GM18909 (cell line): ENCODE measurements around the gene GDPD4.

Experiments used
- ATAC-seq: cut with Tn5 transposase; IDR thresholded peaks from one replicate; pipeline ENCODE4 v1.9.1; 2021; ENCODE audit warnings: mild to moderate bottlenecking; ENCODE audit not compliant: unreplicated experiment, poor library complexity

GDPD4 gene

DNA sequence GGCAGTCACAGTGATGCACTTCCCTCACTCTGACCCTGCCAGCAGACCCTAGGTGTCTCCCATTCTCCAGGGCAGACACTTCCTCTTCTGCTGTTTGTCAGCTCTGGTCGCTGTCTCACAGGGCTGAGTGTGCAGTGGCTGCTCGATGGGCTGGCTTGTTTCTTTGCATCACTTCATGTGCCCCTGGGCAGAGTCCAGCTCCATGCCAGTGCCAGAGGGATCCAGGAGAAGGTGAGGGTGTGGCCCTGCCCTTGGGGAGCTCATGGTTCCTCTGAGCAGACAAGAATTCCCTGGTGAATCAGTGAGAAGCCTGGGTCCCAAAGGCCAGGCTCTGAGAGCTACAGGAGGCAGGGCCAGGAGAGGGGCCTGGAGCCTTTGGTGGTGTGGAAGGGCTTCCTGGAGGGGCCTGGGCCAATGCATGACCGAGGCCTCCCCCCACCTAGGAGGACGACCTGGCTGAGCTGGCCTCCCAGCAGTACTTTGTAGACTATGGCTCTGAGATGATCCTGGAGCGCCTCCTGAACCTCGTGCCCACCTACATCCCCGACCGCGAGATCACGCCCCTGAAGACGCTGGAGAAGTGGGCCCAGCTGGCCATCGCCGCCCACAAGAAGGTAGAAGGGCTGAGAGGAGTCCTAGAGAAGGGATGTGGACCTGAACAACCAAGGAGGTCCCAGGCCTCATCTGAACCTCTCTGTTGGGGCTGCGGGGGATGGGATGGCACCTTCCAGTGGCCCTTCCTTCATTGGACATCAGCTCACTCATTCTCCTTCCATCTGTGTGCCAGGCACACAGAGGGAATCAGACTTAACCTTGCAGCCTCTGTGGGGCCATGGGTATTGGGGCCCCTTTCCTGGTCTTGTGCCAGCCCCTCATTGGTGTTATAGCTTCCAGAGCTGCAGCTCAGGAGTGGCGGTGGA lies 107.3 kb downstream of the GDPD4 start:
- ATAC-seq = no peak

DNA sequence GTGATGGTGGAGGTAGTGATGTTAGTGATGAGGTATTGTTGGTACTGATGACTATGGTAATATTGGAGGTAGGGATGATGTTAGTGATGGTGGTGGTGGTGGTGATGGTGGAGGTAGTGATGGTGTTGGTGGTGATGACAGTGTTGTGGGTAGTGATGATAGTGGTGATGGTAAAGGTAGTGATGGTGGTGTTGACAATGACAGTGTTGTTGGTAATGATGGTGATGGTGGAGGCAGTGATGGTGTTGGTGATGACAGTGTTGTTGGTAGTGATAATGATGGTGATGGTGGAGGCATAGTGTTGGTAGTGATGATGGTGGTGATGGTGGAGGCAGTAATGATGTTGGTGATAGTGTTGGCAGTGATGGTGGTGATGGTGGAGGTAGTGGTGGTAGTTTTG lies 108.3 kb downstream of the GDPD4 start:
- ATAC-seq = no peak

DNA sequence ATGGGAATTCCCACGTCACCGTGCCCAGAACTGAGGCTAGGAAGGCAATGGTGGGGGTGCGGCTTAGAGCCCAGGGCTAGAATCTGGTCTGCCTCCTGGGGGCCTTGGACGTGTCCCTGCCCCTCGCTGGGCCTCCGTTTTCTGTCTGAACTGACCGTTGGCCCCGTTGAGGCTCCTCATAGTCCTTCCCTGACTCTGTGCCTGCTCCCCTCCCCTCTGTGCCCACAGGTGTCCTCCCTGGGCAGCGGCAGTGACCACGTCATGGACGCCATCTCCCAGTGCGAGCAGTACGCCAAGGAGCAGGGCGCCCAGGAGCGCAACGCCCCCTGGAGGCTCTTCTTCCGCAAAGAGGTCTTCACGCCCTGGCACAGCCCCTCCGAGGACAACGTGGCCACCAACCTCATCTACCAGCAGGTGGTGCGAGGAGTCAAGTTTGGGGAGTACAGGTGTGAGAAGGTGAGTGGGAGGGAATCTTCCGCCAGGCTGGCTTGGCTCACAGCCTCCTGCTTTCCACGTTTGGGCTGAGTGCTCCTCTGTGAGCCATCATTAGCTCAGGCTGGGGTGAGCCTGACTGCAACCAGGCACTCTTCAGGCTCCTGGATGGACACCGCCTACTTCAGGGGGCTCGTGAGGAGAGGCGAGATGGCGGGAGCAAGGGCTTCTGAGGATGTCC lies 109.5 kb downstream of the GDPD4 start:
- no peak for ATAC-seq

DNA sequence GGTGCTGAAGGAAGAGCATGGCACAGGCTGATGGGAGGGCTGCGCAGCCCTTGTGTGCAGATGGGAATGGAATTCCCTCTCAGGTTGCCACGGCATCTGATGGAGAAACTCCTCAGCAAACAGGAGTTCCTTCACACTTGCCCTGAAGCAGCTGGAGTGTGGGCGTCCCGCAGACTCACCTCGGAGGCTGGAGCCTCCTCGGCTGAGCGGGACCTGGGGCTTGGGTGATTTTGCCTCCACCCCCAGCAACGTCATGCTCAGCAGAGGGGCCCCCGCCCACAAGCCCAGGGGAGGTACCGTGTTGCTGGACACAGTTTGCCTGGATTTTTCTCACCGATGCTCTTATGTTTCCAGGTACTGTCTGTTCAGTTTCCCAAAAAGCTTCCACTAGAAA lies 110.1 kb downstream of the GDPD4 start:
- ATAC-seq = no peak

DNA sequence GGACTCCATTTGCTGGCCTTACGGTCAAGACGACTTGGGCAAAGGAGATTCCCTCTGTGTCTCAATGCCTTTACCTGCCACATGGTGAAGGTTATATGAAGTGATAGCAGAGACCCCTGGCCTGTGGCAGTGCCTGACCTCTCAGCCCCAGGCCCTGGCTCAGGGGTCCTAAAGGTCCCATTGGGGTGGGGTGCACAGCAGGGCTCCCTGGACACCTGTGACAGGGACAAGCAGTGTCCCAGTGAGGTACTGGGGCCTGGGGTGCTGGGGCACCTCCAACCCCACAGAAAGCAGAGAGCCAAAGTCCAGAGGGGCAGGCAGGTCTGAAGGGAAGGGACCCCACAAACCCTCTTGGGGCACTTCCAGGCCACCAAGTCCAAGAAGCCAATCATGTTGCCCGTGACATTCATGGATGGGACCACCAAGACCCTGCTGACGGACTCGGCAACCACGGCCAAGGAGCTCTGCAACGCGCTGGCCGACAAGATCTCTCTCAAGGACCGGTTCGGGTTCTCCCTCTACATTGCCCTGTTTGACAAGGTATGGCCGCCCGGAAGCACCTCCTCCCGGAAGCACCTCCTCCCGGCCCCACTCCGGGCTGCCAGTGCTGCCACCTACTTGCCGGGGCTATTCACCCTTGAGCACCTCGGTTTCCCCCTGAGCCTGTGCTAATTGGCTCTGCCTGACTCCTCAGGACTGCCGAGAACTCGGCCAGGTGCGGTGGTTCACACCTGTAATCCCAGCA lies 111.0 kb downstream of the GDPD4 start:
- ATAC-seq = no peak

DNA sequence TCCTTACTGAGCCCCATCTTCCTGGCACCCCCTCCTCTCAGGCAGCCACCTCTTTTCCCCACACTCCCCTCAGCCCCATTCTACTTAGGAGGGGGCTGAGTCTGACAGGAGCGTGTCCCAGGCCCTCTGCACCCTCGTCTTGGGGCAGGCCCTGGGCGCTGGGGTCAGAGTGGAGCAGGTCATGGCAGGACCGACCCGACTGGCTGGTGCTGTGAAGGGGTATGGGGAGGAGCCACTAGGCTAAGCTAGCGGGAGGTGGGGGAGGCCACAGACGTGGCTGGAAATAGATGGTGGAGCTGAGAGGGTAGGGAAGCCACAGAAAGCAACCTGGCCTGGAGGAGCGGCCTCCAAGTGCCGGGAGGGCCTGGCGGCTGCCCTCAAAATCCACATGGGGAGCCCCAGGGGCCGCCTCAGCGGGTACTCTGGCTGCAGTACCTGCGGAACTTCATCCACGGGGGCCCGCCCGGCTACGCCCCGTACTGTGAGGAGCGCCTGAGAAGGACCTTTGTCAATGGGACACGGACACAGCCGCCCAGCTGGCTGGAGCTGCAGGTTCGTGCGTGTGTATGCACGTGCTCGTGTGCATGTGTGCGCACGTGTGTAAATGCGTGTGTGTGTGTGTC lies 111.8 kb downstream of the GDPD4 start:
- no peak for ATAC-seq

DNA sequence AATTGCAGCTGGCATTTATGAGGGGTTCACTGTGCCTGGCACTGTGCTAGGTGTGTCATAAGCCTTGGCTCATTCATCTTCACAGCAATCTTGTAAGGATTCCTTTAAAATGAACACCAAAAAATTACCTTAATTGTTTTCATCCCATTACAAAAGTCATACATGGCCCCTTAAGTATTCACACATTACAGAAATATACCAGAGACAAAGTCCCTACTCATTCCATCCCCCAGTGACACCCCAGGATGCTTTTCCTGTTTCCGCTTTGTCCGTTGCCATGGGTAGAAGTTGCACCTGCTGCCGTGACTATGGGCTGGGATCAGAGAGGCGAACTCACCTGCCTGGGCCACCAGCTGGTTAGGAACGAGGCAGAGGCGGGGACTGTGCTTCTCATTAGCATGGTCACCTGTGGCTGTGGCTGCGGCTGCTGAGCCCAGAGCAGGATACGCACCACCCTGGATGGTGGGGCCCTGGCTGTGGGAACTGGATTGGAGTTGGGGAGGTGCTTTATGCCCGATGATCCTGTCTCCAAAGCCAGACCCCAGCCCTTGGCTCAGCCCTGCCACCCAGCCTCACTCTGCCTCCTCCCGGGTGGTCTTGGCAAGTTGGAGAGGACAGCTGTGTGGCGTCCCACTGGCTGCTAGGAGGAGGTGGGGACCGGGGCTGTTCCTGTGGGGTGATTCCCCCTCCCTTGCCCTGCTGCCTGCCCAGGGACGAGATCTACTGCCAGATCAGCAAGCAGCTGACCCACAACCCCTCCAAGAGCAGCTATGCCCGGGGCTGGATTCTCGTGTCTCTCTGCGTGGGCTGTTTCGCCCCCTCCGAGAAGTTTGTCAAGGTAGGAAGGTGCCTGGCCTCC lies 112.6 kb downstream of the GDPD4 start:
- ATAC-seq = no peak

DNA sequence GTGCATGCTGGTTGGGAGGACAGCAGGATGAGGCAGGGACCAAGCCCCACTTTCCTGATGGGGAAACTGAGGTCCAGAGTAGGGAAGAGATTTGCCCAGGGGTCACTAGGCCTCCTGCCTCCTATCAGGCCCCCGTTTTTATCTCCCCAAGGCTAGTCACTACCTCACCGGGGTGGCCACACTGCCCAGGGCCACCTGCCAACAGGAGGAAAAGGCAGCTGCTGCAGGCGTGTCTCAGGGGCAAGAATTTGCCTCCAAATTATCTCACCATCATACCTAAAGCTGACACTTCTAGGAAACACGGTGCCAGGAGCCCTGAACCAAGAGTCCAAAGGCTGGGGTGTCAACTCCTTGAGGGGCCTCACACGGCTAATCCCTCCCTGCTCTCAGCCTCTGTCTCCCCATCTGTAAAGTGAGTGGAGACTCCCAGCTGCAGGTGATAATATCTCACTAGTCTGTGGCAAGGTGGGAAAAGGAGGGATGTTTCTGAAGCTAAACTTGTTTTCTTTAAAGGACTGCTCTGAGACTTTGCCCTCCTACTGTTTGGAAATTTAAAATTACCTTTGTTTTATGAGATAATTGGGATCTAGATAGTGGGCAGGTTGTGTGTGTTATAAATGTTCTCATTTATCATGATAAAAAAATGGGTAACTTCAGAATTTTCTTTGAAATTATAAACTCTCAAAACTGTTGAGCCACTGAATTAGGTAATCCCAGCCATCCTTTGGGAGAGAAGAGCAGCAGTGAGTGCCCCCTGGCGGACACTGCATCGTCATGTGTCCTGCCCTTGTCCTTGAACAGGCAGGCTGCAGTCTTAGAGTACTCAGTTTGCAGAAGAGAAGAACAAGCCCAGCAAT lies 113.5 kb downstream of the GDPD4 start:
- ATAC-seq = no peak

DNA sequence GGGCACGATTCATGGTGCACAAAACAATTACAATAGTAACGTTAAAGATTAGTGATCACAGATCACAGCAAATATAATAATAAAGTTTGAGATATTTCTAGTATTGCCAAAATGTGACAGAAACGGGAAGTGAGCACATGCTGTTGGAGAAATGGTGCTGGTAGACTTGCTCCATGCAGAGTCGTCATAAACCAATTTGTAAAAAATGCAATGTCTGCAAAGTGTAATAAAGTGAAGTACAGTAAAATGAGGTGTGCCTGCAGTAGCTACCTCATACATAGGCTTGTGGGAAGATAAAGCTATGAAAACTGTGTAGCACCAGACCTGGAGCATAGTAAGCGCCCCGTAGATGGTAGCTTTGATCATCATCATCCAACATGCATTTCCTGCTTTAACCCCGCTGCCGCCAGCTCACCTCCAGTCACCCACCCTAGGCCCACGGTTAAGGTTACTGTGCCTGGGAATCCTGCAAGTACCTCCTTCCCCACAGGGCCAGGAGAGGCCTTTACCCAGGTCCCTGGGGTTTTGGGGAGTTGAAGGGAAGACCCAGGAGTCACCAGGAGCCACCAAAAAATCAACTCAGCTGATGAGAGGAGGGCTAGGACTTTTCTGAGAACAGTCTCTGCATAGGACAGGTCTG lies 114.3 kb downstream of the GDPD4 start:
- ATAC-seq = no peak

DNA sequence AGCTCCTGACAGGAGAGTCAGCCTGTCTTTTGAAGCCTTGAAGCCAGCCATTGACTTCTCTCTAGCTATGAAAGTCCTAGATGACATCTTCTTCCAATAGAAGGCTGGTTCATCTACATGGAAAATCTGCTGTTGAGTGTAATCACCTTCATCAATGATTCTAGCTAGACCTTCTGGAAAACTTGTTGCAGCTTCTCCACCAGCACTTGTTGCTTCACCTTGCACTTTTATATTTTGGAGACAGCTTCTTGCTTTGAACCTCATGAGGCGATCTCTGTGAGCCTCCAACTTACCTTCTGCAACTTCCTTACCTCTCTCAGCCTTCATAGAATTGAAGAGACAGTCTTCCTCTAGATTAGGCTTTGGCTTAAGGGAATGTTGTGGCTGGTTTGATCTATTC lies 115.2 kb downstream of the GDPD4 start:
- ATAC-seq = no peak

DNA sequence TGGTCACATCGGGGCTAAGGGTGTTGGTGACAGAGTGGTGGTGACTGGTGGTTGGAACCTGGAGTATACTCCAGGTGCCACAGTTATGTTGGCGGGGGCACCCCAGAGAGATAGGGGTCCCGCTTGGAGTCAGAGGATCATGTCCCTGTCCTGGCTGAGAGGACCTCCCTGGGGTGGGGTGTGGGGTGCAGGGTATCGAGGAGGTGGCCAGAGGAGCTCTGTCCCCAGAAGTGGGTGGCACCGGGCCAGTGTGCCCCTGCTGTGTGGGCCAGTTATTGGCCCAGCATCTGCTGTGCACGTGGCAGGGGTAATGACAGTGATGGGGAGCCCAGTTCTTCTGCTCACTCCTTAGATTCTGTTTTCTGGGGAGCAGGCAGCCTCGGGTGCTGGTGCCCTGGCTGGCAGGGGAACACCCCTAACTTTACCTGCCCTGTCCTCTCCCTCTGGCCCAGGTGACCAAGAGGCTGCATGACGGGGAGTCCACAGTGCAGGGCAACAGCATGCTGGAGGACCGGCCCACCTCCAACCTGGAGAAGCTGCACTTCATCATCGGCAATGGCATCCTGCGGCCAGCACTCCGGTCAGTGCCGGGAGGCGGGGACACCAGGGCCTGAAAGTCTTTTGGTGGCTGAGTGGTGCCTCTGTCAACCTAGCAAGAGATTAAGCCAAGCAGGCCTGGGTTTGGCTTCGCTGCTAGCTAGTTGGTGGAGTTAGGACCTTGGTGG lies 117.2 kb downstream of the GDPD4 start:
- no peak for ATAC-seq

DNA sequence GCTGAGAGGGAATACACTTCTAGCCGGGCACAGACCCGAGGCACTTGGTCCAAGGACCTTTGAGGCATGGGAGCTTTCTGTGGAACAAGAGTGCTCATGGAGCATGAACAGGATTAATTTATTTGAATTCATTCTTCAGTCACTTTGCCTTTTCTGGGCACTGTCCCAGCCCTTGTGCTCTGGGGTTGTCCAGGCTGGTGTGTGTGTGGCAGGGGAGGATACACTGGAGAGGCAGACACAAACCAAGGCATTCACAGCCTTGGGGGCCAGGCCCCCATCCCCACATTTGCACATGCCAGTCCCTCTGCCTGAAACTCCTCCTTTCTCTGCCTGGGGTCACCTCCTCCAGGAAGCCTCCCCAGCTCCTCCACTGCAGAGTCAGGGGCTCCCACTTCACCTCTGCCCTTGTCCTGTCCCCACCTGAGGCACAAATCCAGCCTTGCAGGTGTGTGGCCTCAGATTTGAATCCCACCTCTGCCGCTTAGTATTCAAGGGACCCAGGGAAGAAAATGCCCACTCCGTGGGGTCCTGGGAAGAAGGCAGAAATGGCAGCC lies 118.0 kb downstream of the GDPD4 start:
- ATAC-seq = no peak

DNA sequence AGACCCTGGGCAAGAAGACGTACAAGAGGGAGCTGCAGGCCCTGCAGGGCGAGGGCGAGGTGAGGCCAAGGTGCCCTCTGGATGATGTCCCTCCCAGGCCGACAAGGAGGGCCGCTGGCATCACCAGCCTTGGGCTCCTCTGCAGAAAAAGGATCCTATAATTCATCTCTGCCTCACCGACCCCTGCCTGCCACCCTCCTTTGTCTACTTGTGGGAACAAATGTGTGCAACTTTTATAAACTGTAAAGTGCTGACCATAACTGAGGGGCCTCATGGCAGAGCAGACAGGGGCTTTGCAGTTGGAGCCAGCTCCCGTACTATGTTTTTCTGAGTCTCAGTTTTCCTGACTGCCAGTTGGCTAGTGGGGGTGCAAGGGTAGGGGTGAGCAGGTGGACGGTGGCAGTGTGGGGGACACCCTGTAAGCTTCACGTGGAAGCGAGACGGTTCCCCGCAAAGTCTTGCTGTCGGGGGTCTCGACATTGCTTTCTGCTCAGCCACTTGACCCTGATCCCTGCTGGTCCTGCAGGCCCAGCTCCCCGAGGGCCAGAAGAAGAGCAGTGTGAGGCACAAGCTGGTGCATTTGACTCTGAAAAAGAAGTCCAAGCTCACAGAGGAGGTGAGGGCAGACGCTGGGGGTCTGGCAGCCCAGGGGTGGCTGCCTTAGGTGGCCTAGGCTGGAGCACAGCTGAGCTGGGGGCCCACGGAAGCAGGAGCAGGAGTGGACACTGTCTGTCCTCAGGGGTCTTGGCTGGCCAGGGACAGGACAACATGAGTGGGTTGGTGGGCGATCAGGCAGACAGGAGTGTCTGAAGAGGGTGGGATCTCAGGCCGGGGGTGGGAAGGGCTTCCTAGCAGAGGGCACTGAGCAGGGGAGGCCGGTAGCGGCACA lies 118.7 kb downstream of the GDPD4 start:
- ATAC-seq = no peak

DNA sequence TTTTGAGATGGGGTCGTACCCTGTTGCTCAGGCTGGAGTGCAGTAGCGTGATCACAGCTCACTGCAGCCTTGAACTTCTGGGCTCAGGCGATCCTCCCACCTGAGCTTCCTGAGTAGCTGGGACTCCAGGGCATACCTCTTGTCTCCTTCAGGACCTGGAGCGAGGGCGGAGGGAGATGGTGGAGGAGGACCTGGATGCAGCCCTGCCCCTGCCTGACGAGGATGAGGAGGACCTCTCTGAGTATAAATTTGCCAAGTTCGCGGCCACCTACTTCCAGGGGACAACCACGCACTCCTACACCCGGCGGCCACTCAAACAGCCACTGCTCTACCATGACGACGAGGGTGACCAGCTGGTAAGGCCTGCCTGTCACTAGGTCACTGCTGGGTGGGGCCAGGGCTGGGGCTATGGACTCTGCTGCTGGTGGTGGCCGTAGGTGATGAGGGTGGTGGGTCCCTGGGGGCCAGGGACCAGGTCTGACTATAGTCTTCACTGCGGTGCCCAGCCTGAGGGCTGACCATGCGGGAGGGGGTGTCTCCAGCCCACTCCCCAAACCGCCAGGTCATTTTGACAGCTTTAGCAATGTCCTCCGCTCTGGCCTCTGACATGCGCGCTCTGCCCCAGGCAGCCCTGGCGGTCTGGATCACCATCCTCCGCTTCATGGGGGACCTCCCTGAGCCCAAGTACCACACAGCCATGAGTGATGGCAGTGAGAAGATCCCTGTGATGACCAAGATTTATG lies 119.5 kb downstream of the GDPD4 start:
- ATAC-seq = no peak

DNA sequence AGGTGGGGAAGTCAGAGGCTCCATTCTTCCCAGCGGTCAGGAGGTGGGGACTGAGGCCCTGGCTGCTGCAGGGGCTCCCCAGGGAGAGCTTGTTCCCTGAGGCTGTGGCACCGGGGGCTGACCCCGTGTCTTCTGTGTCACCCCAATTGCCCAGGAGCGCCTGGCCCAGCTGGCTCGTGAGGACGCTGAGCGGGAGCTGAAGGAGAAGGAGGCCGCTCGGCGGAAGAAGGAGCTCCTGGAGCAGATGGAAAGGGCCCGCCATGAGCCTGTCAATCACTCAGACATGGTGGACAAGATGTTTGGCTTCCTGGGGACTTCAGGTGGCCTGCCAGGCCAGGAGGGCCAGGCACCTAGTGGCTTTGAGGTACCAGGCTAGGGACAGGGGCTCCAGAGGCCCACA lies 120.3 kb downstream of the GDPD4 start:
- no peak for ATAC-seq

DNA sequence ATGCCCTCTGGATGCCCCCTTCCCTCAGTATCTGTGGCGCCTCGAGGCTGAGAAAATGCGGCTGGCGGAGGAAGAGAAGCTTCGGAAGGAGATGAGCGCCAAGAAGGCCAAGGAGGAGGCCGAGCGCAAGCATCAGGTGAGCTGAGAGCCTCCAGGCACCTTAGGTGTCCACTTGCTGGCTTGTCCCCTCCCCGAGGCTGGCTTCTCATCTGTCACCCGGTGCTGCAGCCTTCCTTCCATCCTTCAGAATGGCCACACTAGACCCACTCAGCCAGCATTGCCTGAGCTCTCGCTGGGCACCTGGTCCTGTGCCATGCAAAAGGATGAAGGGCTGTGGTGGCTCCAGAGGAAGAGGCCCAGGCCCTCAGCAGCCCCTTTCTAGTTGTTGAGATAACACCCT lies 121.1 kb downstream of the GDPD4 start:
- no peak for ATAC-seq
